Smooth muscle cell of the coronary artery (primary cell): Measurements from ENCODE around the gene SLC6A8. TPM values are rescaled to one million over a fixed set of nuclear protein-coding genes. Genes with fewer than 3 reads are reported as not detected.

Experiments used
- total RNA-seq: library from RNA; depleted of rRNA; stranded (reverse); fragments of >200 nt; gene quantifications from 2 replicates; pipeline ENCODE4 v1.2.3, GENCODE V29; 2014; ENCODE audit warnings: low replicate concordance

Gene SLC6A8
- total RNA-seq, result 10.8 TPM in 2 replicates

DNA sequence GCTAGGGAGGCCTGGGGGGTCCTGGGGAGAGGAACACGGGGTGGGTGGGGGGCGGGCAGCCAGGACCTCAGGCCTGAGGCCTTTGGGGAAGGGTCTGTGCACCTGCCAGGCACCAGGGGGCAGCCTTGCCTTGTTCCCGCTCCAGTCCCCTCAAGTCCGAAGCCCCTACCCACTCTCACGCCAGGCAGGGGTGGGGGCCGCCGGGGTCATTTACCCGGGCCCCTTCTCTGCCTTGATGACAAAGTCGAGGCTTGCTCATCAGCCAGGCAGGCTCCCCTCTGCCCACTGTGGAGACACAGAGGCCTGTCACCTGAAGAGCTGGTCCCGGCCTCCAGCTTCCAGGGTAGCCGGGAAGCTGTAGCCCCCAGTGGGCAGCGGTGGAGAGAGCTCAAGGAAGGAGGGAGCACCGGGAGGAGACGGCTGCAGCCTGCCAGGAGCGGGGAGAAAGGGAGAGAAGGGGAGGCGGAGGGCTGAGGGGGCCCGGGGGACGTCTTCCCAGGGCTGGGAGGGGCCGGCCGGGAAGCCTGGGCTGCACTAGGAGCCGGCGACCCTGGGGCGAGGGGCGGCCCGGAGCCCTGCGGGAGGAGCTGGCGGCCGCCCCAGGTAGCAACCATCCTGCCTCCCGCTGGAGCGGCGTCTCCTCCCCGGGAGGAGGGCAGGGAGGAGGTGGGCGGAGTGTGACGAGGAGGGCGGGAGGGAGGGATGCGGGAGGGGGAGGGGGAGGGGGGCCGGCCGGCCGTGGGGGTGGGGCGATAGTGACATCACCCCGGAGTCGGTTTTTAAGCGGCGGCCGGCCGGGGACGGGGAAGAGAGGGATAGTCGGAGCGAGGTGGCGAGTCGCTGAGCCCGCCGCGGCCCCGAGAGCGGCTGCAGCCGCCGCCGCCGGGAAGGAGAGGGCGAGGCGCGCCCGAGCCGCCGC, at the start of gene SLC6A8:
Gene SLC6A8, plus strand, starts transcription at position 806 of the 919 bp plus-strand sequence. CDS start 649 bp downstream, outside the sequence.

DNA sequence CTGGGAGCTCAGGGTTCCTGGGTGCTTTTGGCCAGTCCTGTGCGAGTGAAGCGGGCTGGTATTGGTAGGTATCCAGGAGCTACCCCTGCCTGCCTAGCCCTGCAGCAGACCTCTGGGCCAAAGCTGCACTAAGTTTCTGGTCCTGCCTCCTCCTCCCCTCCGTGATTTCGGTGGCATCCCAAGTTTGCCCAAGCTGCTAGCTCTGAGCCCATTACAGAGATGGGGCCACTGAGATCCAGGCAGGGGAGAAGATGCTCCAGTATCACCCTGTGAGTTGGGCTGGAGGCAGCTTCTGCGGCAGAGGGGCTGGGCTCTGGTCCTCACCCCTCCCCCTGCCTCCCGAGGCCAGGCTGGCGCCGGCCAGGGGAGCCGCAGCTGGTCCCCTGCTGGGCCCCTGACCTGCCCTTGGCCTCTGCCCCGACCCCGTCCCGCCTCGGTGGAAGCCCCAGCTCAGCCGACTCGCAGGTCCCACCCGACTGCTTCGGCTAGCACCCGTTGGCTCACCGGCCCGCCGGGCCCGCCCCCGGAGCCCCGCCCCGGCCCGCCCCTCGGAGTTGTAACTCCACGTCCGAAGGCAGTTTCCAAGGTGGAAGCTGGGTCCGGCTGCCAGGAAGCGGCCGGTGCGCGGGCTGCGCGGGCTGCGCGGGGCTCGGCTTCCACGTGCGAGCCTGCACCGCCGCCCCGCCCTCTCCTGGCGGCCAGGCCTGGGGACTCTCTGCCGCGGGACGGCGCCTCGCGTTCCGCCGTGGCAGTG, 40.9 kb upstream of the SLC6A8 start, which contains the start of gene DUSP9:
Gene DUSP9, plus strand, starts transcription at position 584 of the 754 bp plus-strand sequence. CDS start 751 bp downstream, outside the sequence.

DNA sequence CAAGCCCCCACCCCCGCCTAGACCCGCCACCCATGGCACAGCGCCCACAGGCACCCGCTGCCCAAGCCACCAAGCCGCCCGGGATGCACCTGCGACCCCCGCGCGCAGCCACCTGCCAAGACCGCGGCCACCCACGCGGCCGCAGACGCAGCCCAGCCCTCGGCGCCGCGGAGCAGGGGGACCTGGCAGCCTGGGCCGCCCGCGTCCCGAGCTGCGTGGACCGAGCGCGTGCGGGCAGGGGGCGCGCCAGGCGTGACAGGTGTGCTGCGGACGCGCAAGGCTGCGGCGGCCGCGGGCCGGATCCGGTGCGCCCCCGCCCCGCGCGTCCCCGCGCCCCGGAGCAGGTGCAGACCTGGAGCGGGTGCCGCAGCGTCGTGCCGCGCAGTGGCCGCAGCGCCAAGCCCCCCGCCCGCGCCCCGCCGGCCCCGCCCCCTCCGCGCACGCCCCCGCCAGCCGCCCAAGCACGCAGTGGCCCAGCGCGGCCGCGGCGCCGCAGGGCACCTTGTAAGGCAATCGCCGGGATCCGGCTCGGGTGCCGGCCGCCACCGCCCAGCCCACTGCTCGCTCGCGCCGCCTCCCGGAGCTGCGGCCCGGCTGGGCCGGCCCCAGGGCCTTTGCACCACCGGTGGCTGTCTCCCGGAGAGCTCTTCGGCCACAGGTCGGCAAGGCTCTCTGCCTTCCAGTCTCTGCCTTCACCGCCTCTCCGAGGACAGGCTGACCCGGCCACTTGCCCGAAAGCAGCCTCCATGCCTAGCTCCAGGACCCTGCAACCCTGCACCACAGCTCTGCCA, 14.1 kb upstream of the SLC6A8 start, which contains the start of gene PNCK:
Gene PNCK, minus strand, starts transcription at position 386 of the 791 bp plus-strand sequence. CDS start 737 bp downstream, outside the sequence.

DNA sequence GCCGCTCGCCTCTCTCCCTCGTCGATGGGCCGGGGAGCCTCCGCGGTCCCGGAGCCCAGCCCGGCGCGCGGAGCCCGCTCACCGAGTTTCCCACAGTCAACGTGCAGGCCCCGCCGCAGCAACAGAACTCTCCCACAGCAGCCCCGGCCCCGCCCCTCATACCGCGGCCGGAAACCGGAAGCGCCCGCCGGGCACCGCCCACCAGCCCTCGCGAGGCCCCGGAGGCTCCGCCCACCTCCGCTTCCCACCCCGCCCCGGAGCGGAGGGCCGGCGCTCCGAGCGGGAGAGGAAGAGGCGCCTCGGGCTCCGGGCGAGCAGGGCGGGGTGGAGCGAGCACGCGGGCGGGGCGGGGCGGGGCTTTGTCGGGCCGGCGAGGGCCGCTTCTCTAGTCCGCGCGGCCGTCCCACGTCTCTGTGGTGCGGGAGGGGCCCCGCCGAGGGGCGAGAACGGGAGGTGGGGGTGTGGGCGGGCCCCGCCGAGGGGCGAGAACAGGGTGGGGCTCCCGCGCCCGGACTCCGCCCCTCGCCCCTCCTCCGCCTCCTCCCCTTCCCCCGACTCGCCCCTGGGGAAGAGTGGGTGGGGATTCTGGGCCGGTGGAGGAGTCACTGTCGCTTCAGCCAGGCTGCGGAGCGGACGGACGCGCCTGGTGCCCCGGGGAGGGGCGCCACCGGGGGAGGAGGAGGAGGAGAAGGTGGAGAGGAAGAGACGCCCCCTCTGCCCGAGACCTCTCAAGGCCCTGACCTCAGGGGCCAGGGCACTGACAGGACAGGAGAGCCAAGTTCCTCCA, 36.7 kb downstream of the SLC6A8 start, which contains the start of the genes ABCD1 and BCAP31:
Gene ABCD1, plus strand, starts transcription at position 605 of the 787 bp plus-strand sequence. CDS start 411 bp downstream, outside the sequence.
Gene BCAP31, minus strand, starts transcription at position 136 of the 787 bp plus-strand sequence. CDS start 1,143 bp downstream, outside the sequence.

Other genes starting within 250 kb of the SLC6A8 start
- gene TREX2, start 241.9 kb upstream of the SLC6A8 start, total RNA-seq, result 2.3 and 2.9 TPM in 2 replicates
- gene HAUS7, start 217.3 kb upstream of the SLC6A8 start, total RNA-seq, result 14.7 and 15.0 TPM in 2 replicates
- 10.5 and 118 TPM in 2 replicates for gene BGN, start 192.9 kb upstream of the SLC6A8 start, total RNA-seq
- gene ATP2B3, start 170.3 kb upstream of the SLC6A8 start, total RNA-seq, result under 0.01 TPM in 2 replicates
- gene CCNQ, start 88.8 kb upstream of the SLC6A8 start, total RNA-seq, result 19.8 and 43.8 TPM in 2 replicates
- not detected in 2 replicates for gene DUSP9, start 40.7 kb upstream of the SLC6A8 start, total RNA-seq
- gene PNCK, start 14.1 kb upstream of the SLC6A8 start, total RNA-seq, result 0.30 and 0.47 TPM in 2 replicates
- 152 and 188 TPM in 2 replicates for gene BCAP31, start 36.5 kb downstream of the SLC6A8 start, total RNA-seq
- gene ABCD1, start 36.9 kb downstream of the SLC6A8 start, total RNA-seq, result 8.4 and 13.5 TPM in 2 replicates
- 2.5 and 4.1 TPM in 2 replicates for gene PLXNB3, start 76.3 kb downstream of the SLC6A8 start, total RNA-seq
- gene SRPK3, start 93.1 kb downstream of the SLC6A8 start, total RNA-seq, result under 0.01 and 0.30 TPM in 2 replicates
- gene IDH3G, start 106.4 kb downstream of the SLC6A8 start, total RNA-seq, result 54.6 and 96.1 TPM in 2 replicates
- 188 and 219 TPM in 2 replicates for gene SSR4, start 106.7 kb downstream of the SLC6A8 start, total RNA-seq
- gene PDZD4, start 142.6 kb downstream of the SLC6A8 start, total RNA-seq, result 0.08 and 1.1 TPM in 2 replicates
- 0.08 and 0.23 TPM in 2 replicates for gene L1CAM, start 198.2 kb downstream of the SLC6A8 start, total RNA-seq
- gene AVPR2, start 216.7 kb downstream of the SLC6A8 start, total RNA-seq, result 0.12 TPM in 1 of 2 replicates, not detected in the other
- 0.90 and 2.7 TPM in 2 replicates for gene ARHGAP4, start 238.3 kb downstream of the SLC6A8 start, total RNA-seq
- 45.5 and 56.5 TPM in 2 replicates for gene NAA10, start 247.1 kb downstream of the SLC6A8 start, total RNA-seq